ENCODE measurements around the gene RPAIN. TPM values are rescaled to one million over a fixed set of nuclear protein-coding genes. Genes with fewer than 3 reads are reported as not detected.

RPAIN gene
- 95.9 to 103 TPM (median 97.8 TPM) in 3 replicates for total RNA-seq

- no peaks in the 10 kb centered on the region for H3K27me3 Mint-ChIP-seq (ENCODE audit: low read depth)
- H3K9me3 Mint-ChIP-seq = no peaks in the 10 kb centered on the region
- H3K27ac Mint-ChIP-seq = peak within 1 kb of the TSS; percentile 100
- H3K4me1 Mint-ChIP-seq = peaks cover 30% of the 10 kb centered on the region
- peak; percentile 69 to 81 for DNase-seq (ENCODE audit: low spot score in 2 of 2, unreplicated experiment in 2 of 2)
- peaks cover 9% of the 10 kb centered on the region for H3K36me3 Mint-ChIP-seq
- H3K4me3 Mint-ChIP-seq = peak within 1 kb of the TSS; percentile 100
- no peak for TF ChIP-seq CTCF (IDR thresholded peaks at IDR 0.05; ENCODE audit: unreplicated experiment)
Measured at GRCh38 chr17:5419959-5420653, at the start of gene RPAIN. RPAIN (plus strand) TSS chr17:5420182; CDS start chr17:5420211, 29 bp downstream.

- TF ChIP-seq CTCF (IDR thresholded peaks at IDR 0.05; ENCODE audit: unreplicated experiment) = no peak
- no peak overlapping the region for H3K4me3 Mint-ChIP-seq
- H3K9me3 Mint-ChIP-seq = no peaks in the 10 kb centered on the region
- DNase-seq (ENCODE audit: low spot score in 2 of 2, unreplicated experiment in 2 of 2) = no peak
- H3K27me3 Mint-ChIP-seq (ENCODE audit: low read depth) = no peaks in the 10 kb centered on the region
- peaks cover 47% of the 10 kb centered on the region for H3K36me3 Mint-ChIP-seq
- H3K27ac Mint-ChIP-seq = no peak overlapping the region
- peaks cover 5% of the 10 kb centered on the region for H3K4me1 Mint-ChIP-seq
Measured at GRCh38 chr17:5370411-5370810, 49.6 kb upstream of the RPAIN start.

- Mint-ChIP-seq H3K9me3 (no peaks in the 10 kb centered on the region), H3K27ac (no peak overlapping the region)
Measured at GRCh38 chr17:5373112-5373511, 46.9 kb upstream of the RPAIN start.

GRCh38 chr17:5378566-5379207 is 41.3 kb upstream of the RPAIN start:
- Mint-ChIP-seq H3K9me3 (no peaks in the 10 kb centered on the region), H3K27ac (no peak overlapping the region), H3K27me3 (ENCODE audit: low read depth) (no peaks in the 10 kb centered on the region), H3K4me1 (no peaks in the 10 kb centered on the region), H3K4me3 (no peak overlapping the region), H3K36me3 (peaks cover 31% of the 10 kb centered on the region)
- TF ChIP-seq CTCF (IDR thresholded peaks at IDR 0.05; ENCODE audit: unreplicated experiment) = no peak
- DNase-seq (ENCODE audit: low spot score in 2 of 2, unreplicated experiment in 2 of 2) = no peak

More at GRCh38 chr17:5373112-5373511, 46.9 kb upstream of the RPAIN start:
- no peak for DNase-seq (ENCODE audit: low spot score in 2 of 2, unreplicated experiment in 2 of 2)
- no peak for TF ChIP-seq CTCF (IDR thresholded peaks at IDR 0.05; ENCODE audit: unreplicated experiment)
- Mint-ChIP-seq H3K4me3 (no peak overlapping the region), H3K27me3 (ENCODE audit: low read depth) (no peaks in the 10 kb centered on the region), H3K4me1 (no peaks in the 10 kb centered on the region), H3K36me3 (peaks cover 42% of the 10 kb centered on the region)

GRCh38 chr17:5379351-5380107 is 40.5 kb upstream of the RPAIN start:
- no peaks in the 10 kb centered on the region for H3K4me1 Mint-ChIP-seq
- TF ChIP-seq CTCF (IDR thresholded peaks at IDR 0.05; ENCODE audit: unreplicated experiment) = no peak
- no peak overlapping the region for H3K27ac Mint-ChIP-seq
- H3K27me3 Mint-ChIP-seq (ENCODE audit: low read depth) = no peaks in the 10 kb centered on the region
- H3K36me3 Mint-ChIP-seq = peaks cover 31% of the 10 kb centered on the region
- no peak overlapping the region for H3K4me3 Mint-ChIP-seq
- no peak for DNase-seq (ENCODE audit: low spot score in 2 of 2, unreplicated experiment in 2 of 2)
- H3K9me3 Mint-ChIP-seq = no peaks in the 10 kb centered on the region
